Stromal cell of bone marrow (primary cell): Measurements from ENCODE around the gene TSTD2.
"Not testable (repeated sequence)": the region's sequence is repeated elsewhere in the genome, so short reads cannot be mapped to it uniquely, and the experiment has no call there.

ENCODE experiments used
- DNase-seq: peaks from one replicate; pipeline ENCODE4 v3.0.0-alpha.2; 2012; ENCODE audit warnings: low read depth

The TSTD2 gene

DNA sequence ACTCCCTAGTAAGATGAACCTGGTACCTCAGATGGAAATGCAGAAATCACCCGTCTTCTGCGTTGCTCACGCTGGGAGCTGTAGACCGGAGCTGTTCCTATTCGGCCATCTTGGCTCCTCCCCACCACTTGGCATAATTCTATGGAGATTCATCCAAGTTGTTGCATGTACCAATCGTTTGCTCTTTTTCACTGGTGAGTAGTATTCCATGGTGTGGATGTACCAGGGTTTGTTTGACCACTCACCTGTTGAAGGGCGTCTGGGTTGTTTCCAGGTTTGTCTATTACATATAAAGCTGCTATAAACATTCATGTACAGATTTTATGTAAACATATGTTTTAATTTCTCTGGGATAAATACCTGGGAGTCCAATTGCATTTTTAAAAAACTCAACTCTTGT, 46.3 kb downstream of the TSTD2 start:
- DNase-seq: not testable (repeated sequence)

DNA sequence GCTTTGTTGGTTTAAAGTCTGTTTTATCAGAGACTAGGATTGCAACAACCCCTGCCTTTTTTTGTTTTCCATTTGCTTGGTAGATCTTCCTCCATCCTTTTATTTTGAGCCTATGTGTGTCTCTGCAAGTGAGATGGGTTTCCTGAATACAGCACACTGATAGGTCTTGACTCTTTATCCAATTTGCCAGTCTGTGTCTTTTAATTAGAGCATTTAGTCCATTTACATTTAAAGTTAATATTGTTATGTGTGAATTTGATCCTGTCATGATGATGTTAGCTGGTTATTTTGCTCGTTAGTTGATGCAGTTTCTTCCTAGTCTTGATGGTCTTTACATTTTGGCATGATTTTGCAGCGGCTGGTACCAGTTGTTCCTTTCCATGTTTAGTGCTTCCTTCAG, 48.4 kb downstream of the TSTD2 start:
- not testable (repeated sequence) for DNase-seq

DNA sequence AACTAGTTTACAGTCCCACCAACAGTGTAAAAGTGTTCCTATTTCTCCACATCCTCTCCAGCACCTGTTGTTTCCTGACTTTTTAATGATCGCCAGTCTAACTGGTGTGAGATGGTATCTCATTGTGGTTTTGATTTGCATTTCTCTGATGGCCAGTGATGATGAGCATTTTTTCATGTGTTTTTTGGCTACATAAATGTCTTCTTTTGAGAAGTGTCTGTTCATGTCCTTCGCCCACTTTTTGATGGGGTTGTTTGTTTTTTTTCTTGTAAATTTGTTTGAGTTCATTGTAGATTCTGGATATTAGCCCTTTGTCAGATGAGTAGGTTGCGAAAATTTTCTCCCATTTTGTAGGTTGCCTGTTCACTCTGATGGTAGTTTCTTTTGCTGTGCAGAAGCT, 51.6 kb downstream of the TSTD2 start:
- not testable (repeated sequence) for DNase-seq

DNA sequence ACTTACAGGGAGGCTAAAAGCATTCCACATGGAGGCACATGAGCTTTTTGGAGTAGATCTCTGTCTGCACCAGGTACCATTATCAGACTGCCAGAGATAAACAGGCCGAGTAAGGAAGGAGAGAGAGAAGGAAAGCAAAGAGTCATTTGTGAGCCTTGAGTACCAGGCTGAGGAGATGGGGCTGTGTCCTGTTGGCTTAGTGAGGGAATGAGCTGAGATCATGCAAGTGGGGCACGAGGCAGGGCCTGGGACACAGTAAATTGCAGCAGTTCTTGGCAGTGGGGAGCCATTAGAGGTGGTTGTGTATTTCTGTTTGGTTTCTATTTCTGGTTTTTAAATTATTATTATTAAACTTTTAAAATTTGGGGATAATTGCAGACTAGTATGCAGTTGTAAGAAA, 53.3 kb downstream of the TSTD2 start:
- DNase-seq: no peak

DNA sequence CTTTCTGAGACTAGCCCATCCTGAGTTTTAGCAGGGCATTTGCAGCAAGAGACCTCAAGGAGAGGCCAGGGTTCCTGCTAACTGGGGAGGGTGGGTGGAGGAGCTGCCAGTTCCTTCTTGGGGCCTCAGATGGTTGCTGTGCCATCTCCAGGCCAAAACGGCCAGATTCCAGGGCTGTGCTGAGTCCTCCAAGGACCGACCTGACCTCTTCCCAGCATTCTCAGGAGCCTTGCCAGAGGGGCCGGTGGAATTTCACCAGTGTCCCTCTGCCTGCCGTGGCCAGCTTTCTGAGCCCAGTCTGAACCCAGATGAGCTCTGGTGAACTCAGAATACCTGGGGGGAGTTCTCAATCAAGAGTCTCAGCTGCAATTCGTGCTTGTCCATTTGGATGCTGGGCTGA, 54.3 kb downstream of the TSTD2 start:
- no peak for DNase-seq

DNA sequence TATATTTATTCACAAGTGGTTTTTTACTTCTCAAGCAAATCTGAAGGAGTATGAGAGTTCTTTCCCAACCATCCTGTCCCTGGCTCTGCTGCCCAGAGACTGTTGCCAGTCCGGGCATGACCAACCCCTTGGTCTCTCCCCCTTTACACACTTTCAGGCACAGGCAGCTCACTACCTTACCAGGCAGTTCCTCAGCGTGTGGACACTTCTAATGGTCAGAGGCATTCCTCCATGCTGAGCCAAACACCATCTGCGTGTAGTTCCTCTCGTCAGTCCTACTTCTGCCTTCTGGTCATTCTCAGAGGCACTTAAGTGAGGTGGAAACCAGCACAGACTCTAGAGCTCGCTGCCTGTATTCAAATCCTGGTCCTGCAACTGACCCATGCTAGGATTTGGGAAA, 56.1 kb downstream of the TSTD2 start:
- DNase-seq: no peak

DNA sequence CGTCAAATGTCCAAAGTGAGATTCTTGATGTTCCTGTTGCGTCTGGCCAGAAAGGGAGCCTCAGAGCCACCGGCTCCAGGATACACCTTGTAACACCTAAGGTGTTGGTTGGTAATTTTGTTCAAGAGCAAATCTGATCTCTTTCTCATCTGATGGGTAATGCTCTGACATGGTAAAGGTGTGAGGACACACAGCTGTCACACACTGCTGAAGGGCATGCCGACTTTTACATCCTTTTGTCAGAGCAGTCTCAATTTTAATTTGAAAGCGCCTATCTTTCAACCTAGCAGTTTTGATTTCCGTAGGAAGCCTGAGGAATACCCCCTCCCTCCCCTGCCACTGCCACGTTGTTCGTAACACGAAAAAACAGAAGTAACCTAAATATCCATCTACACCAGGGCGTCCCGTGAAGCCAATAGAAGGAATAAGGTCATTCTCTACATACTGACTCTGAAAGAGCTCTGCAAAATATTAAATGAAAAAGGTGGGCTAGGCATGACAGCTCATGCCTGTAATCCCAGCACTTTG, 57.4 kb downstream of the TSTD2 start:
- no peak for DNase-seq

DNA sequence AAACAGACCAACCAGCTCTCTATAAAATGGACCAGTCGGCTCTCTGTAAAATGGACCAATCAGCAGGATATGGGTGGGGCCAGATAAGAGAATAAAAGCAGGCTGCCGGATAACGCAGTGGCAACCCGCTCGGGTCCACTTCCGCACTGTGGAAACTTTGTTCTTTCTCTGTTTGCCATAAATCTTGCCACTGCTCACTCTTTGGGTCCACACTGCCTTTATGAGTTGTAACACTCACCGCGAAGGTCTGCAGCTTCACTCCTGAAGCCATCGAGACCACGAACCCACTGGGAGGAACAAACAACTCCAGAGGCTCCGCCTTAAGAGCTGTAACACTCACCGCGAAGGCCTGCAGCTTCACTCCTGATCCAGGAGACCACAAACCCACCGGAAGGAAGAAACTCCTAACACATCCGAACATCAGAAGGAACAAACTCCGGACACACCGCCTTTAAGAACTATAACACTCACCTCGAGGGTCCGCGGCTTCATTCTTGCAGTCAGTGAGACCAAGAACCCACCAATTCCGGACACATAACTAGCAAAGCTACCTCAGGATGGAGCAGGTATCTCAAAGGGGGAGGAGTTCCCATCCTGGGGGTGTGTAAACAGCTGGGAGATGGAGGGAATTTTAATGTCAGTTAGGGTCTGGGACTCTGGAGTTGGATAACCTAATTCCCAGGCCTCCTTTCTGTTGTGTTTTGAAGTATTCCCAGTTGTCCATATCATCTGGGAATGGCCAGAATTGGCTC, 58.1 kb downstream of the TSTD2 start:
- not testable (repeated sequence) for DNase-seq

DNA sequence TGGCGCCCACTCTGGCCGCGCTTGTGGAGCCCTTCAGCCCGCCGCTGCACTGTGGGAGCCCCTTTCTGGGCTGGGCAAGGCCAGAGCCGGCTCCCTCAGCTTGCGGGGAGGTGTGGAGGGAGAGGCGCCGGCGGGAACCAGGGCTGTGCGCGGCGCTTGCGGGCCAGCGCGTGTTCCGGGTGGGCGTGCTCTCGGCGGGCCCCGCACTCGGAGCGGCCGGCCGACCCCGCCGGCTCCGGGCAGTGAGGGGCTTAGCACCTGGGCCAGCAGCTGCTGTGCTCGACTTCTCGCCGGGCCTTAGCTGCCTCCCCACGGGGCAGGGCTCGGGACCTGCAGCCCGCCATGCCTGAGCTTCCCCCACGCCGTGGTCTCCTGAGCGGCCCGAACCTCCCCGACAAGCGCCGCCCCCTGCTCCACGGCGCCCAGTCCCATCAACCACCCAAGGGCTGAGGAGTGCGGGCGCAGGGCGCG, 59.0 kb downstream of the TSTD2 start:
- not testable (repeated sequence) for DNase-seq

DNA sequence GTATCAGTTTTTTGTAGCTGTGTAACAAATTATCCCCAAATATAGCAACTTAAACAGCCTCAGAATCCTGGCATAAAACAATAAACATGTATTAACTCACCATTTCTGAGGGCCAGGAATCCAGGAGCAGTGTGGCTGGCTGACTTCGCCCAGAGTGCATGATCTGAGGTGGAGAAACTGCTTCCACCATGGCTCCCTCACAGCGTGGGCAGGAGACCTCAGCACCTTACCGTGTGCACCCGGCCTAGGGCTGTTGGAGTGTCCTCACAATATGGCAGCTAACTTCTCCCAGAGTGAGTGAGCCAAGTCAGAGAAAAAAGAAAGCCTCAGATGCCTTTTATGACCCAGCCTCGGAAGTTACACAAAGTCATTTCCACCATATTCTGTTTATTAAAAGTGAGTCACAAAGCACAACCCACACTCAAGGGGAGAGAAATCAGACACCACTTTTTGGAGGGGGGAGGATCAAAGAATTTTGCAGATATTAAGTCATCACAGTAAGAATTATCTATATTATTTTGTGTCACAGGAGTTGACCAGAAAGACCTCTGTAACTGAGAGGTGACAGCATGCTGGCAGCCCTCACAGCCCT, 59.6 kb downstream of the TSTD2 start:
- no peak for DNase-seq

DNA sequence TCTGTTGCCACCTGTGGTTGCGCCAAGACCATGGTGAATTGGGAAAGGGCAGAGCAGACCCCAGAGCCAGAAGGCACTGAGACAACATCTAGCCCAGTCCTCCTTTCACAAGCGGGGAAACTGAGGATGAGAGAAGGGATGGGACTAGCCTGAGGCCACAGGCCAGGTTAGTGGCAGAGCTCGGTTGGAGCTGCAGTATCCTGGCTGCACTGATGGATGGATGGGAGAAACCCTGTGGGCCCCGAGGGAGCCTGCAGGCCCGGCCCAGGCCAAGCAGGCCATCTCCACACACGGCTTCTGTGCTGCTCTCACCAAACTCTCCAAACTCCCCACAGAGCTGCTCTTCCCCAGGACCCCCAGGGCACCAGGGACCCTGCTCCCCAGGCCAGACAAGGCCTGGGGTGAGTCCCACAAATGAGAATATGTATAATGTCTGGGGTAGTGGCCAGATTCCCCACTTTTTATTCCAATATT, 60.2 kb downstream of the TSTD2 start:
- no peak for DNase-seq

DNA sequence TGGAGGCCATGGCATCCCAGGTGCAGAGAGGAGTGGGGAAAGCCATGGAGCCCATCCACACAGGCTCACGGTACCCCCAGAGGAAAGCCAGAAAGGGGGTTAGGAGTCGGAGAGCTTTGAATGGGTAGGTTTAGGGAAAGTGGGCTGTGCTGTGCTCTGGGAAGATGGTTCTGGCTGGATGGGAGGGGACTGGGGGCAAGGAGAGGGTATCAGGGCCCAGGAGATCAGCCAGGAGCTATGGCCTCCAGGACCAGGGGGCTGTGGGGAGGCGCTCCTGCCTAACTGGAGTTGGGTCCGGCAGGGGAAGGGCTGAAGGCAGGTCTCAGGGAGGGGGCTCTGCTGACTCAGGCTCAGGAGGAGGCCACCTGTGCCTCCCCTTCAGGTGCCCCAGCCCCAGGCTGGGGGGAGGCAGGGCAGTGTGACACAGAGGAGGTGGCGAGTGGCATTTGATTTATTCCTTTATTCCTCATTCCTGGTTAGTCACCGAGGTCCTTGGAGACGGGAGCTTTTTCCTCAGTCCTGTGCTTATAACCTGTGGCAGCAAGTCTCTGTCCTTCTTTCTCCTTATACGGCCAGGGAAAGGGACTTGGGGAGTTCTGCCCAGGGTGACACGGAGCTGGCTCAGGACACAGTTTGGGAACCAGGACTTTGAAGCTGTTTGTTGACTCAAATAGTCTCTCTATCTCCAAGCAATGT, 60.8 kb downstream of the TSTD2 start:
- DNase-seq: no peak

DNA sequence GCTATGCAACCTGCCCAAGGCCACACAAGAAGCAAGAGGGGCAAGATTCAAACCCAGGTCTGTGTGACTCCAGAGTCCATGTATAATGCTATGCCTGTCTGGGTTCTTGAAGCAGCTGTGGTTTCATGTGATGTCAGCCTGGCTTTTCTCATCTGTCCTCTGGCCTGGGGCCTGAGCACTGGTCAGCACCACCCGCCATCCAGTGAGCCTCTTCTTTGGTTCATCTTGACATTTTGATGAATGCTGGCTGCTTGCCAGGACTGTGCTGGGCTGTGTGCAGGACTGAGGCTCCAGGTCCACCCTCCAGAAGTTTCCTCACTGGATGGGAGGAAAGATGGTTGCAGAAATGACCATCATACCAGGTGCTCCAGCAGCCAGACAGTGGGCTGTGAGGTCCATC, 61.5 kb downstream of the TSTD2 start:
- DNase-seq: no peak

DNA sequence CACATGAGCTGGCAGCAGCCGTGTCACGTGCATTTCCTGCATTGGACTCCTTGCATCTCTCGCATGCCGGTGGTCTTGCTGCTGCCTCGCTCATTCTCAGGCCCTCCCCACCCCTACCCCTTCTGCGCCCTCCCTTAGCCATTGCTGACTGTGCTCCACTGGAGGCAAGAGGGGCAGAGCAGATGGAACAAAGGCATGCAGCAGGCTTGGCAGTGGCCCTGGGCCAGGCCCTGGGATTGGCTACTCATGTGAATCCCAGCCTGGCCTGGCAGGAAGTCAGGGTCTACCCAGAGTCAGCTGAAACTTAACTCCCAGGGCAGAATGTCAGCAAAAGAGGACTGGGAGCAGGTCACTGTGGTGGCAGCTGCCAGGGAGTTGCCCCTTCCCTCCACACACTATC, 62.3 kb downstream of the TSTD2 start:
- no peak for DNase-seq

DNA sequence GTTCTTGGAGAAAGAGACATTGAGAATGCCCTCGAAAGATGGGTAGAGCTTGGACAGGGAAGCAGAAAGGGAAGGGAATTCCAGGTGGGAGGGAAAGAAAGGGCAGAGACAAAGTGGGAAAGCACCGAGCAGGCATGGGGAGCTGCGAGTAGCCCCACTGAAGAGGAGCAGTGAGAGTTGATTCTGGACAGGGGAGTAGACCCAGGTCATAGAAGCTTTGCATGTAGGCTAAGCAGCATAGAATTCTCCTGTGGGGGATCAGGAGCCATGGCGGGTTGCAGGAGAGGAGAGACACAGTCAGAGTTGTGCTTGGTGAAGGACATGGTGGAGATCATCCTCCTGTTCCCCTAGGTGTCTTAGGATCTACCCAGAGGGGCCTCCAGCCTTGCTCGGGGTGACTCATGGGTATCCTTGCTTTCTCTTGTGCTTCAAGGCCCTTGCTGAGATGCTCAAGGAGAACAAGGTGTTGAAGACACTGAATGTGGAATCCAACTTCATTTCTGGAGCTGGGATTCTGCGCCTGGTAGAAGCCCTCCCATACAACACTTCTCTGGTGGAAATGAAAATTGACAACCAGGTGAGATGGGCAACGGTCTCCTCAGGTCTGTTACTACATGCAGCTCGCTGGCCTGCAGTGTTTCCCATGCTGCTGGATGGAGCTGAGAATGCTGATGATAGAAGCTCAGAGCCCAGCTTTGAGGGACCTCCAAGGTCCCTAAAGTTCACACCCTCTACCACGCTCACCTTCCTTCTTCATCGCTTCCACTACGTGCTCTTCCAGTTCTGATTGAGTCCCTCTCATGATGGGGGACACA, 64.5 kb downstream of the TSTD2 start:
- no peak for DNase-seq

DNA sequence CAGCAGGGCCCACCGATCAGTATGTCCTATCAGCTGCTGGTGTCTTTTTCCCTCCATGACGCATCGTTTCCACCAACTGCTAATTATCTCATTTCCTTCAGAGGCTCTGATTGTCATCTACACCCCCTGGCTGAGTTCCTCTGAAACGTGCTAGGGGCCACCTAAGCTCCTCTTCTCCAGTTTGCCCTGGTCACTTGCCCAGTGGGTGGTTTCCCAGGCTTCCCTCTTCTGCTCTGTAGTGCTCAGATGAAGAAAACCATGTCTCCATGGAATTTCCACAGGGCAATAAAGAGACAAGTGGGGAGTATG, 65.3 kb downstream of the TSTD2 start:
- no peak for DNase-seq

DNA sequence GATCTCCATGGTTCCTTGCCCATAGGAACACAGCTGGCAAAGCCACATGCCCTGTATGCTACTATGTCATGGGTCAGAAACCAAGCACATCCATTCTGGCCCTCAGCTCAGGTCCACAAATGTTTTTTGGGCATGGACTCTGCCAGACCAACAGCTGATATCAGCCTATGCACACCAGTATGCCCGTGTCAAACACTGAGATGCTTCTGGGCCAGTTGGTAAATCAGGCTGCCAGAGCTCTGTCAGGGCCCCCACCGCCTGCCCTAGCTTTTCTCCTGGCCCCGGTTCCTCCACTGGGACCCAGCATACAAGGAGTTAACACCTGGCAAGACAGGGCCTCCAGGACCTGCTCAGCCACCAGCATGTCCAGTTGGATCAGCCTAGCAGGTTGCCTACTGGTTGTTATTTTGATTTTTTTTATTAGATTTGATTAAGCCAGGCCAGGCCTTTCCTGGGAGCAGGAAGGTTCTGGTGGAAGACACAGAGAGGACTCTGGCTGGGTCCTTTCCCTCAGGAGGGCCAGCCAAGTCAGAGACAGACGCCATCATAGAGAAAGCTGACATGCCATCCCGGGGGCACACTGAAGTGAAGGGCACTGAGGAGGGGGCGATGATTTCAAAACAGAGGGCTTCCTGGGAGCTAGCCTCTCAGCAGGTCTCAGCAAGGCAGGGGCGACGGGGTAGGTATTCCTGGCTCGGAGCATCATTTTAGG, 65.8 kb downstream of the TSTD2 start:
- DNase-seq: no peak

DNA sequence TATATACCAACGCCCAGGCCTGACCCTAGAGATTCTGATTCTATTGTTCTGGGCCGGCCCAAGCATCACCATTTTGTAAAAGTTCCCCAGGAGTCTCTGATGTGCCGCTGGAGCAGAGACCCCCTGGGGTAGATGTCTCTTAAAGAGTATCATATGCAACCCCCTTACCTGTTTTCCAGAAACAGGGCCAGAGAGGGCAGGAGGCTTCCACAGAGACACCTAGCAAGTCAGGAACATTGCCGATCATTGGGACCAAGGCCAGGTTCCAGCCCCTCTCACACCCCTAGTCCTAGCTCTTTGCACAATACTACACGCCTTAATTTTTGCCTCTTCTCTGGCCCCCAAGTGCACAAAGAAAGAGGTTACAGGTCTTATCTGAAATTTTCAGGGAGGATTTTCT, 67.9 kb downstream of the TSTD2 start:
- no peak for DNase-seq

DNA sequence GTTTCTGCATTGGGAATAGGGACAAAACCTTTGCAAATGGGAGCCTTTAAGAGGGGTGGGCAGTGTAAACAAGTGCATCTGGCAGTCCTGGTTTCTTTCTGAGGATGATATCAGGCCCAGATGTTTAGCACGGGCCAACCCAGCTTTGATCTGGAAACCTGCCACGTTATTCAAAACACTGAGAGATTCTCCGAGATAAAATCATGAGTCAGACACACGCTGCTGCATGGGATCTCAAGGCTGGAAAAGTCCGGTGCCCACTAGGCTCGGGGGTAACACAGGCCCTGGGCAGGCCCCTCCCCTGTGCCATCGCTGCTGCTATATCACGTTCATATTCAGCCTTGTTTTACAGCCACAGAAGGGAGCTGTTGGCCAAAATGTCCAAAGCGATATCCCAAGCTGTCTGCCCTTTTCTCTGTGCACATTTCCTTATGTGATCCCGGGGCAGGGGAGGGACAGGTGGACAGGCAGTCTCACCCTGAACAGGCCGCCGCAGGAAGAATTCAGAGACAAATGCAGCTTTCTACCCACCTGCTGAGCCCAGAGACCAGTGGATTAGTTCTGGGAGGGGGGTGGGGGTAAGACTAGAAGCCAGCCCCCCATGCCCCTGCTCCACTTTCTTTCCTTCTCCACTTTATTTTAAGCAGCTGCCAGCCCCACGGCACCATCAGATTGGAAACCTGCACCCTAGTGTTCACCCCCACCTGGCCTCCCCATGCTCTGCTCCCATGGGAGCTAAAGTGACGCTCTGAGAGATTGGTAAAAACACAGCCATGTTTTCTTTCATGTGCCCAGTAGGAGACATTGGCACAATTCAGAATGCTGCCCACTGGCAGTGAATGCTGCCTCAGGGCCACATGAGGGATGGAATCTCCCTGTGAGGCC, 68.6 kb downstream of the TSTD2 start:
- DNase-seq: peak; percentile 26

DNA sequence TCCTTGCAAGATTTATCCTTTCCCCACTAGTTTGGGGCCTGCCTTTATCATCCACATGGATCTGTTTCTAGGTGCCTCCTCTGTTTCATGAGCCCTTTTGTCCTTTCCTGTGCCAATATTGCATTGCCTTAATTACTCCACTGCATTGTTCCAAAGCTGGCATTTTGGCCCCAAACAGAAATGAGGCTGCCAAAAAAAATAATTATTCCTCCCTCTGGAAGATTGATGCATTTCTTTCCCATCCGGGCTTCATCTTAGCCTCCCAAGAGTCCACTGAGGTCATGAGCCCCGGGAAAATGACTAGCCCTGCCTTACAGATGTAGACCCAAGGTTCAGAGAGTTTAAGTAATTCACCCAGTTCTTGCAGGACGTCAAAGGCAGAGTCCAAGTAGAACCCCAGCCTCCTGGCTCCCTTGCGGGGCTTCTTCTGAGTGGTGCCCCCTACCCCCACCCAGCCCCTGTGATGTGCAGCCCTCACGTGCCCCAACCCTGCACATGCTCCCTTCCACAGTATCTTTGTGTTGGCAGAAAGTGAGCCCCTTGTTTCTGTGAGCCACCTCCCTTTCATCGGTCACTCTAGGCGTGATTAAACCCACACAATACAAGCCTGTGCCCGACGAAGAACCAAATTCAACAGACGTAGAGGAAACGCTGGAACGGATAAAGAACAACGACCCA, 69.6 kb downstream of the TSTD2 start:
- DNase-seq: peak; percentile 11
